HG02884 (cell line): ENCODE results near the gene KLHL11.
A peak's percentile ranks its signal among the peaks of the same experiment; 100 is the strongest.
"Not testable (repeated sequence)": the region's sequence is repeated elsewhere in the genome, so short reads cannot be mapped to it uniquely, and the experiment has no call there.

Experiments
- ATAC-seq: cut with Tn5 transposase; IDR thresholded peaks from one replicate; pipeline ENCODE4 v1.9.1; 2021; ENCODE audit warnings: mild to moderate bottlenecking, moderate library complexity; ENCODE audit not compliant: unreplicated experiment

KLHL11 gene

GRCh38 chr17:41888332-41888965 is 23.2 kb upstream of the KLHL11 start:
- no peak for ATAC-seq

GRCh38 chr17:41885733-41886132 is 20.5 kb upstream of the KLHL11 start:
- ATAC-seq, result no peak

GRCh38 chr17:41882756-41883155 is 17.5 kb upstream of the KLHL11 start:
- ATAC-seq, result no peak

GRCh38 chr17:41880130-41880529 is 14.9 kb upstream of the KLHL11 start:
- ATAC-seq, result no peak

- not testable (repeated sequence) for ATAC-seq
These were observed 9.1 kb upstream of the KLHL11 start for GRCh38 chr17:41874293-41874670.

- ATAC-seq, result no peak
These were observed 8.5 kb upstream of the KLHL11 start for GRCh38 chr17:41873559-41874292.

GRCh38 chr17:41871789-41872188 is 6.6 kb upstream of the KLHL11 start:
- ATAC-seq, result no peak

GRCh38 chr17:41870627-41871026 is 5.4 kb upstream of the KLHL11 start:
- no peak for ATAC-seq

GRCh38 chr17:41870097-41870496 is 4.9 kb upstream of the KLHL11 start:
- ATAC-seq, result no peak

- no peak for ATAC-seq
These were observed 4.2 kb upstream of the KLHL11 start for GRCh38 chr17:41869426-41869825.

GRCh38 chr17:41868568-41868967 is 3.3 kb upstream of the KLHL11 start:
- no peak for ATAC-seq

- no peak for ATAC-seq
These were observed 322 bp upstream of the KLHL11 start for GRCh38 chr17:41865596-41865893.

- peak; percentile 16 for ATAC-seq
These were observed 756 bp downstream of the KLHL11 start for GRCh38 chr17:41864498-41864835.

GRCh38 chr17:41863074-41863848 is 2.0 kb downstream of the KLHL11 start:
- ATAC-seq, result no peak

- ATAC-seq, result no peak
These were observed 4.8 kb downstream of the KLHL11 start for GRCh38 chr17:41860254-41860931.

- ATAC-seq, result not testable (repeated sequence)
These were observed 13.8 kb downstream of the KLHL11 start for GRCh38 chr17:41851382-41851781.

GRCh38 chr17:41849251-41849990 is 15.8 kb downstream of the KLHL11 start:
- no peak for ATAC-seq

GRCh38 chr17:41848788-41849187 is 16.4 kb downstream of the KLHL11 start:
- ATAC-seq, result no peak

- no peak for ATAC-seq
These were observed 20.3 kb downstream of the KLHL11 start for GRCh38 chr17:41844971-41845370.

GRCh38 chr17:41840781-41841180 is 24.4 kb downstream of the KLHL11 start:
- ATAC-seq, result not testable (repeated sequence)

GRCh38 chr17:41839448-41839847 is 25.8 kb downstream of the KLHL11 start:
- not testable (repeated sequence) for ATAC-seq
